OCI-LY1 (cell line): ENCODE data around the gene MAN1A2.

Experiments used
- EZH2 ChIP-seq: fragments of 200-600 bp; sonication (generic), shearing (Covaris generic); IDR thresholded peaks from 2 replicates; pipeline ENCODE4 v1.8.0; 2017; ENCODE audit warnings: borderline replicate concordance, mixed run types, mild to moderate bottlenecking, antibody characterized with exemption, low read length, moderate library complexity, mixed read lengths
- TF ChIP-seq, protein P1 (sequence below): fragments of 200-600 bp; sonication (generic), shearing (Covaris generic); IDR thresholded peaks from 2 replicates; pipeline ENCODE4 v1.5.1; 2017; ENCODE audit warnings: mild to moderate bottlenecking, antibody characterized with exemption, low read length, moderate library complexity, mixed read lengths

DNA sequence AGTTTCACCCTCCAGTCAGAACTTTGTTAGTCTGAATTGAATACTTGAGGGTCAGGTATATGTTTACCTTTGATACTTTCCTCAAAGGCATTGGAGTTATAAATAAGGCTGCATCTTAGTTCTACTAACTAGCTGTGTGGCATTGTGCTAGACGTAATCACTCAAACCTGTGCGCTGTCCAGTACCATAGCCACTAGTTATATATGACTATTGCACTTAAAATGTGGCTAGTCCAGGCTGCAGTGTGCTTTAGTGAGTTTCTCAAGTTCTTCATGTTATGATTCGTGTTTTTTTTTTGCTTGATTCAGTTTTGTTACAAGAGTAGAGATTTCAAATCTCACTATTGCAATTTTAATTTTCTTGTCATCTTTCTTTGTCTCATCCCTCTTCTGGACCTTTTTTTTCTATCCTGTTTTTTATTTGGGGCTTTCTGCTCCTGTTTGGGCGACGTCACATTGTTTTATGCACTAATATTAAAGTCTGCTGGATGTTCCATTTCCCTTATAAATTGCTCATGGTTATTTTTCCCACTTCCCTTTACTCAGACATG is 5.7 kb downstream of the MAN1A2 start:
- TF ChIP-seq, protein P1, sequence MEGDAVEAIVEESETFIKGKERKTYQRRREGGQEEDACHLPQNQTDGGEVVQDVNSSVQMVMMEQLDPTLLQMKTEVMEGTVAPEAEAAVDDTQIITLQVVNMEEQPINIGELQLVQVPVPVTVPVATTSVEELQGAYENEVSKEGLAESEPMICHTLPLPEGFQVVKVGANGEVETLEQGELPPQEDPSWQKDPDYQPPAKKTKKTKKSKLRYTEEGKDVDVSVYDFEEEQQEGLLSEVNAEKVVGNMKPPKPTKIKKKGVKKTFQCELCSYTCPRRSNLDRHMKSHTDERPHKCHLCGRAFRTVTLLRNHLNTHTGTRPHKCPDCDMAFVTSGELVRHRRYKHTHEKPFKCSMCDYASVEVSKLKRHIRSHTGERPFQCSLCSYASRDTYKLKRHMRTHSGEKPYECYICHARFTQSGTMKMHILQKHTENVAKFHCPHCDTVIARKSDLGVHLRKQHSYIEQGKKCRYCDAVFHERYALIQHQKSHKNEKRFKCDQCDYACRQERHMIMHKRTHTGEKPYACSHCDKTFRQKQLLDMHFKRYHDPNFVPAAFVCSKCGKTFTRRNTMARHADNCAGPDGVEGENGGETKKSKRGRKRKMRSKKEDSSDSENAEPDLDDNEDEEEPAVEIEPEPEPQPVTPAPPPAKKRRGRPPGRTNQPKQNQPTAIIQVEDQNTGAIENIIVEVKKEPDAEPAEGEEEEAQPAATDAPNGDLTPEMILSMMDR: no peak
- TF ChIP-seq EZH2: no peak
